ENCODE measurements around the gene R3HDM1.

R3HDM1 gene

GRCh38 chr2:135762022-135762421 lies 230.7 kb downstream of the R3HDM1 start:
- no peak for DNase-seq (ENCODE audit: low read depth in 1 of 2, low spot score in 1 of 2)
- TF ChIP-seq JUND (IDR thresholded peaks at IDR 0.05; ENCODE audit: low read depth), result no peak
- in situ Hi-C loops (cut with HindIII; ENCODE audit: low pct_unique_long_range_greater_than_20kb, low sequenced_read_pairs), result no loop called here

- in situ Hi-C loops (cut with HindIII; ENCODE audit: low pct_unique_long_range_greater_than_20kb, low sequenced_read_pairs), result no loop called here
- DNase-seq (ENCODE audit: low read depth in 1 of 2, low spot score in 1 of 2), result no peak
- TF ChIP-seq JUND (IDR thresholded peaks at IDR 0.05; ENCODE audit: low read depth), result no peak
Observed at GRCh38 chr2:135762530-135762929, 231.2 kb downstream of the R3HDM1 start.

- no peak for TF ChIP-seq JUND (IDR thresholded peaks at IDR 0.05; ENCODE audit: low read depth)
- DNase-seq (ENCODE audit: low read depth in 1 of 2, low spot score in 1 of 2), result no peak
- in situ Hi-C loops (cut with HindIII; ENCODE audit: low pct_unique_long_range_greater_than_20kb, low sequenced_read_pairs), result no loop called here
Observed at GRCh38 chr2:135768863-135769262, 237.6 kb downstream of the R3HDM1 start.

GRCh38 chr2:135773319-135773718 lies 242.0 kb downstream of the R3HDM1 start:
- TF ChIP-seq JUND (IDR thresholded peaks at IDR 0.05; ENCODE audit: low read depth), result no peak
- in situ Hi-C loops (cut with HindIII; ENCODE audit: low pct_unique_long_range_greater_than_20kb, low sequenced_read_pairs), result no loop called here
- no peak for DNase-seq (ENCODE audit: low read depth in 1 of 2, low spot score in 1 of 2)

- no peak for TF ChIP-seq JUND (IDR thresholded peaks at IDR 0.05; ENCODE audit: low read depth)
- in situ Hi-C loops (cut with HindIII; ENCODE audit: low pct_unique_long_range_greater_than_20kb, low sequenced_read_pairs), result no loop called here
- no peak for DNase-seq (ENCODE audit: low read depth in 1 of 2, low spot score in 1 of 2)
Observed at GRCh38 chr2:135773917-135774316, 242.6 kb downstream of the R3HDM1 start.
